ENCODE measurements around the gene IQSEC1.

IQSEC1 gene

GRCh38 chr3:13046569-13047274 lies 26.5 kb downstream of the IQSEC1 start:
- no peak for DNase-seq

DNA sequence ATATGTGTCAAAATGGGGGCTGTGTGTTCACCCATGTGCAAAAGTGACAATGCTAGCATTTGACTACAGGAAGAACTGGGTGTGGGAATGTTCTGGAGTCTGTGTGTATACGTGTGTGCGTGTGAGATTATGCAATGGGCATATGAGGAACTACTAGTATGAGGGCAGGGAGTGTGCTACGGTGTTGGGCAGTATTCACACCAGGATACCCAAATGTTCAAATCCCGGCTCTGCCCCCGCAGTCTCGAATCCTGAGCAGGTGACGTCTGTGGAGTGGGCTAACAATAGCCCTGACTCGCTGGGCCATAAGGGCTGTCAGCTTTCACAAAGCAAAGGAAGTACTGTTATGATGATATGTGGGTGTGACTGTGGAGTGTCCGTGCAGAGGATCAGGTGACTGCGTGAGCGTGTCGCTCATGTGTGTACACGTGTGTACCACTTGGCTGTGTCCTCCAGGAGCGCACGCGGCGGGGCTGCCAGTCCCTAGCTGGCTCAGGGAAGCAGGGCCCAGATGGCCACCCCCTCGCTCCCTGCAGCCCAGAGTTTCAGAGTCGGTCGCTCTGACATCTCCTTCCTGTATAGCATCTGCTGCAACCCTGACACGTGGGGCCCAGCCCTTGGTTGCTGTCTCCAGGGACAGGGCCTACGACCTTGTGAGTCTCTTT lies 27.2 kb downstream of the IQSEC1 start:
- DNase-seq: no peak

GRCh38 chr3:13045241-13045903 lies 27.9 kb downstream of the IQSEC1 start:
- DNase-seq: no peak

DNA sequence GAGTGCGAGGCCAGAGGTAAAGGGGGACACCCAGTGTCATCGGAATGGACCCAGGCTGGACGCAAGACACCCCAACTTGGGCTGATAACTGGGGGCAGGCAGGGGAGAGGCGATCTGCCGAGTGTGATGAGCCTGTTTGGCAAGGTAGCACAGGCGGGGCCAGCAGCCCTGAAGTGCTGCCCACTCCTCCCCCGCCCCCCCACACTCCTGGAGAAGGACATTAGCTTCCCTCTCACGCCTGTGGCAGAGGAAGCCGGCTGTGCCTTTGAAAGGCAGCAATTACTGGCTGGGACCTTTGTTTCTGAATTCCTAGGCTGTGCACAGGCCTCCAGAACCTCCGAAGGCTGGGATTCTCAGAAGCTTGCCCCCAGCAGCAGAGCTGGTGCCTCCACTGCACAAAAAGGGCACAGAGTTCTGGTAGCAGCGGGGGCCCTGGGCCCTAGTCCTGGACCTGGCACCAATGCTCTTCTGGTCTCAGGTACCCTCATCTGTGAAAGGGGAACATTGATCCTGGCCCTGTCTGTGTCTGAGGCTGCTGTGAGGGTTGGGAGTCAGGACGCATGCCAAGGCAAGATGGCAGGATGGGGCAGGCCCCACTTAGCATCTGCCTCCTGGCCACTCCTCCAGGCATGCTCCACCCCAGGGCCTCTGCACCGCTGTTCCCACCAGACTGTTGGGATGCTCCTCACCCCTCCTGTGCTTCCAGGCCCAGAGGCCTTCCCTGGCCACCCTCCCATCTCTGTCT lies 28.6 kb downstream of the IQSEC1 start:
- no peak for DNase-seq

GRCh38 chr3:13043656-13044055 lies 29.6 kb downstream of the IQSEC1 start:
- no peak for DNase-seq

DNA sequence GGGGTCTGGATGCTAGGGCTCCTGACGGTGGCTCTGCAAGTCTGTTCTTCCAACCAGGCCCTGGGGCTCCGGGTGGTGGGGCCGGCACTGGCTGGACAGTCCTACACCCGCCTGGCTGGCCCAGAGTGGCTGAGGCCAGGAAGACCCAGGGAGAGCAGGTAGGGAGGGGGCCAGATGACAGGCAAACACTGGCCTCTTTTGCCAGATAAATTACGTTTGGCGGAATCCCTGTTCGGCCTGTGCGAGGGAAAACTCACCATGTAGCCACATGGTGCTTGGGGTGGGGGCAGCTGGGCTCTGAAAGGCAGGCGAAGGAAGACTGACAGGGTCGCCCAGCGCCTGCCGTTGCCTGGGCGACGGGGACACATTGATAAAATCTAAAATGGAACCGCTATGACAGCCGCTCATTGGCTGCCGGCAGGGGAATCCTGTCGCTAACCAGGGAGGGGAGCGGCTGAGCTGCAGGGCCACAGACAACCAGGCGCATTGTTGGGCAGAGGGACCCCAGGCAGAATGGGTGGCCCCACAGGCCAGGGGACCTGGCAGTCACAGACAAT lies 30.4 kb downstream of the IQSEC1 start:
- DNase-seq: no peak

DNA sequence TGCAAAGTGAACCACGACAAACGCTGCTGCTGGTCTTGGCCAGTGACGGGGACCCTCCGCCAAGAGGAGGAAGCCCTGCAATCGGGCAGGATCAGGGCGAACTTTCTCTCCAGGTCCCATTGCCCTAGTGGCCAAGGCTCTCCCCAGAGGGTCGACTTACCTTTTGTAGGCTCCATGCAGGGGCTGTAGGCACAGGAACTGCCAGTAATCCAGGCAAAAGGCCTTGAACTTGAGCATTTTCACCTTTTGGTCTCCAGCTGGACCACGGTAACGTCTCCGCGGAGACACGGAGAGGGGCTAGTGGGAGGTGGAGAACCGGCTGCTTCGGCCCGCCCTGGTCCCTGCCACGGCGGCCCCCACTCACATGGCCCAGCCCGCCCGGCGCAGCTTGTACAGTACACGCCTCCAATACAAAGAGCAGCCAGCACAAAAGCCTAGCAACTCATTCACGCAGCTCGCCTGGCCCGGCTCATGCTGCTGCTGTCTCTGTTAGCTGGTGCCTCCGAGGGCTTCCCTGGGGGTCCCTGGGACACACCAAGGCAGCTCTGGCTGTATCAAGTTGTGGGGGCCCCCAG lies 31.0 kb downstream of the IQSEC1 start:
- DNase-seq: no peak

DNA sequence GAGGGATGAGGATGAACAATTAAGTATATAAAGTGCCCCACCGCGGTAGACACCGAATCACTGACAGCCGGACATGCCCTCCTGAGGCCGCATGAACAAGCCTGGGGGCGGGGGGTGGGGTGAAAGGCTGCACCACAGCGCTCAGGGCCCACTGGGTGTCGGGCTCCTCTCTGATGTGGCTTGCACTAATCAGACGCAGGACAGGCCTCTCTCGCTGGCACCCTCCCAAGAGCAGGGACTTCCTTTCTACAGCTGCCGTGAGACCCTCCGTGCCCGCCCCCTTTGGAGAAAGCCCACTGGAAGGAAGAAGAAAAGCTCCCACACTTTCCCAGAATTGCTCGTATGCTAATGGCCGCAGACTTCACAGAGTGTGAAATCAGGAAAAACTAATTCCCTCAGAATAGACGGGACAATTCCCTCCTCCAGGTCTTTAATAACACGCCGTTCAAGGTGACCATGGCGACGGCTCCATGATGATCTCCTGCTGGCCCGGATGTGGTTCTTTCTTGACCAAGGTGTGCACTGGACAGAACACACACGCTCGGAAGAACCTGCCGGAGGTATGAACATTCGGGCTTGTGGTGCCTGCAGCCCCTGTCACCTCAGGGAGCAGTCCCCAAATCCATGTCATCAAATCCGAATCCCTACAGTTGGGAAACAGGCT lies 32.0 kb downstream of the IQSEC1 start:
- no peak for DNase-seq

DNA sequence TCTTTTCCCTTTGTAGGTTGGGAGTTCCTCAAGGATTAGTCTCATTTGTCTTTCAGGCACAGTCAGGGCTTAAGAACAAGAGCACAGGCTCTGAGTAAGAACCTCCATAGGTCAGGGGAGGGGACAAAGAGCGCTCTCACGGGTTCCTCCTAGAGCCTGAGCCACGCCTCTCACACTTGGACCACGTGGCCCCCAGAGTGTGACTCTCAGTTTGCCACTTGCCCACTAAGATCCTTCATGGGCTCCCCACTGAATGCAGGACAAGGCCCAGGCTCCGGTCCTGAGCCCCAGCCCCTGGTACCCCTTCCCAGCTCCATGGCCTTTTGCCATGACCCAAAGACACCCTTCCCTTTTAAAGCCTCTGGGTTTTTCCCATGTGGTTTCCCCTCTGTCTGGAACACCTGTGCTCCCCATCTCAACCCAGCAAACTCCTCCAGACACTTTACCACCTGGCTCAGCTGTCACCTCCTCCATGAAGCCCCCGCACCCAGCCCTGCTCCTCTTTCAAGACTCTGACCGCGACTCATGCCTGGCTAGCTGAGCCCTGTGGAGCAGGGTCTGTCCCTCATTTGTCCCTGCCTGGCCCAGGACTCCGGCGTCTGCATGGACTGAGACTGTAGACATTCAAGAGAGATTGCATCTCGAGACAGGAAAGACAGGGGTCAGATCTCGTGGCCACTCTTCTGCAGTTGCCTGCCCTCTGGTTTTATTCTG lies 32.7 kb downstream of the IQSEC1 start:
- no peak for DNase-seq

- no peak for DNase-seq
Observed at GRCh38 chr3:13039213-13039896, 33.9 kb downstream of the IQSEC1 start.

- no peak for DNase-seq
Observed at GRCh38 chr3:13037458-13038117, 35.6 kb downstream of the IQSEC1 start.

DNA sequence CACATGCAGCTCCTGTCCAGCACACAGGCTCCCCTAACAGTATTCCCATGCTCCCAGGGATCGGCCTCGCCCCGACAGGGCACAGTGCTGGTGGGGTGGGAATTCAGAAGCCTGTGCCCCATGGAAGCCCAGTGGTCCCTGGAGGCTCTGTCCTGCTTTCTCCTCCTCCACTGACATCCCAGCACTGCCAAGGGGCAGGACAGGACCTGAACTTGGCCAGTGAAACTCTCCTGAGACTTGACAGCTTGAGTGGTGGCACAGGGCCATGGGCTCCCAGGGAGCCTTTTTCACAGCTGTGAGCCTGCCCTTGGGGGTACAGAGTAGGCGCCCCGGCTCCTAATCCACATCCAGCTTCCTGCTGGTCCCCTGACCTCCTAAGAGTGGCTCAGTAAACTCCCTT lies 38.4 kb downstream of the IQSEC1 start:
- no peak for DNase-seq

DNA sequence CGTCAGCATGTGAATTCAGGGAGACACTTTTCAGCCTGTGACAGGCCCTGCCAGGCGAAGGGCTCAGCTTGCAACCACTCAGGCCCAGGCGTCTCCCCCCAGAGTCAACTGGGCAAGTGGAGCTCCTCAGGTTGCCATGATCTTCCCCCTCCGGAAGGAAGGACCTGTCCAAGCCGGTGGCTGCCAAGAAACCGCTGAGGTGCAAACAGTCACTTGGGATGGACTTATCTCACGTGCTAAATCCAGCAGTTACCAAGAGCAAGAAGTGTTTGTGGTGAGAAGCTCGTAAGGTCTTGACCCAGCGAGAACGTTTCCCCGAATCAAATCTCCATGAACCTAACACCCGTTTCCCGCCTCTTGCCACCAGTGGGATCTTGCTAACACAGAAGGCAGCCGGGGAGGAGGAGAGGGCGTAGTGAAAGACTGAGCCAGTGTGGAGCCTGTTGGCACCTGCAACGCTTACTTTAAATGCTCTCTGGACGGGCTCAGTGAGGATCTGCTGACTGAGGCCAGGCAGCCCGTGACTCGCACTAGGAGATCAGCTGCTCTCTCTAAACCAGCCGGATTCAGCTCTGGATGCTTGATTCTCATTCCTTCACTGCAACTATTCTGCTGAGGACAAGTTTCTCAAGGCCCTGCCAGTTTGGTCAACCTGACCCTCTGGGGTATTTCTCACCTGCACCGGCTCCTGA lies 39.0 kb downstream of the IQSEC1 start:
- no peak for DNase-seq

DNA sequence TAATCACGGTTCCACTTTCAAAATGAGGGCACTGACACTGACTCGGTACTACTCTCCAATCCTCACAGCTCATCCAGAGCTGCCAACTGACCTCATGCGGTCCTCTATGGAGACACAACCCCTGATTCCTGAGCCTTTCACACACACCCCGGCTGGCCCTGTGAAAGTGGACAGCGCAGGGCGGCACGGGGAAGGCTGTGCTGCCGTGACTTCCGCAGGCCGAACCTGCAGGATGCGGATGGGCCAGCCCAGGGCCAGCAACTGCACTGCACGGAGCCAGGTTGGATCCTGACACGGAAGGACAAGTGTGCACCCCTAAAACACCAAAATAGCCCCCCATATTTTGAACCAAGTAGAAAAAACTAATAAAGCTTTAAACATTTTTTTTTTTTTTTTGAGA lies 41.0 kb downstream of the IQSEC1 start:
- no peak for DNase-seq

- DNase-seq: no peak
Observed at GRCh38 chr3:13031621-13032020, 41.6 kb downstream of the IQSEC1 start.

DNA sequence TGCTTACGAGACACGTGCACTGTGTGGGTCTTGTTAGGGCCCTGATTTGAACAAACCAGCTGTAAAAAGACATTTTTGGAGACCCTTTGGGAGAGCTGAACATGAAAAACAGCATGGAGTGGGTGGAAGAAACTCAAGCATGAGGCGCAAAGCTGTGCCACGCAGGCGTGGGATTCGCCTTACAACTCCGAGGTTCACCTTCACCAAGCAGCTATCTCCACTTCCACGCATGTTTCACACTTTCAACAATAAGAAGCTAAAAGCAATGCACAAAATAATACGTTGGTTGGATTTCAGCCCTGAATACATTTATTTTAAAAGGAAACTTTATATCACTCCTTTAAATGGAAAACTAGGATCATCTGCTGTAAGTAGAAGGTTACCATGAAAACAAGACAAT lies 42.5 kb downstream of the IQSEC1 start:
- no peak for DNase-seq

DNA sequence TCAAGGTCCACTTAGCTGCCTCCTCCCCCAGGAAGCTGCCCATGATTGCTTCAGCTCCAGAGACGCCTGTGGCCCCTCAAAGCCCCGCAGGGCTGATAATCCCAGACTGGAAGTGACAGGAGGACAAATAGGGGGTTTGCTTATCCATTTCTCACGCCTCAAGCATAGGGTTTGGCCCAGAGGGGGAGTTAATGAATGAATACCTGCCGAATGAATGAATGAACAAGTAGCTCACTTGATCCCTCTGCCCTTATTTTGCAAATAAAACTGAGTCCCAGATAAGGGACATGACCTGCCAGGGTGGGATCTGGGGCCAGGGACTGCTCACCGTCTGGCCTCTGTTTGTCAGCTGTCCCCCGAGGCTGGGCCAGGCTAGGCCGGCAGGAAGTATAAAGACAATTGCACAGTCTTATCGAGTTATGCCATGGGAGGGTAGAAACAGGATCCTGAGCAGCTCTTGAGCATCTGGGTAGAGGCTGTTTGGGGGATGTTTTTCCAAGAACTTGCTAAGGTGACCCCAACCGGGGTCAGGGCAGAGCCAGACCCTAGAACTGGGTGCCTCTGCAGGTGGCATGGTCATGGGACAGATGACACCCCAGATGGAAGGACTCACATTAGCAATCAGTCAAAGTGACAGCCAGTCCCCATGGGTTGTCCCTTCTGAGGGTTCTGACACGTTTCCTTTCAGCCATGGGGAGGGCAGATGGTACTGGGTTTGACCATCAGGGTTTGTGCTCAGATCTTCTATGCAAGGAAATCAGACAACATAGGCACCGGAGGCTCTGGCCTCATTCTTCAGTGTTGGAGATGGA lies 45.0 kb downstream of the IQSEC1 start:
- no peak for DNase-seq

- DNase-seq: no peak
Observed at GRCh38 chr3:13027154-13027553, 46.1 kb downstream of the IQSEC1 start.

GRCh38 chr3:13026534-13026933 lies 46.7 kb downstream of the IQSEC1 start:
- no peak for DNase-seq
